TTC549 (cell line): ENCODE data around the gene TIGD6.

Experiments
- FAIRE-seq: peaks from 2 replicates; lab custom pipeline; 2012; peaks lifted over from hg19 to GRCh38; lab: Jason Lieb, UNC

The TIGD6 gene

DNA sequence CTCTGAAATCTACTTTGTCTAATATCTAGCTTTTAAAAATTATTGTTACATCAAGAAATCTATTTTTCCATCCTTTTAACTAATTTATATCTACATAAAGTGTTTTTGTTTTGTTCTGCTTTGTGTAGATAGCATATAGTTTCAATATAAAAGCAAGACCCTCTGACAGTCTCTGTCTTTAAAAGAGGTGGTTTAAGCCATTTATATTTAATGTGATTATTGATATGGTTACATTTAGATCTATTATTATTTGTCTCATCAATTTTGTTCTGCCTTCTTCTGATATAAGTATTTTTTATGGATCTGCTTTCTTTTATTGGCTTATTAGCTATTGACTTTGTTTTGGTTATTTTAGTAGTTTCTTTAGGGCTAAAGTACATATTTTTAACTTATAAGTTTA lies 16.1 kb upstream of the TIGD6 start:
- no peak for FAIRE-seq

DNA sequence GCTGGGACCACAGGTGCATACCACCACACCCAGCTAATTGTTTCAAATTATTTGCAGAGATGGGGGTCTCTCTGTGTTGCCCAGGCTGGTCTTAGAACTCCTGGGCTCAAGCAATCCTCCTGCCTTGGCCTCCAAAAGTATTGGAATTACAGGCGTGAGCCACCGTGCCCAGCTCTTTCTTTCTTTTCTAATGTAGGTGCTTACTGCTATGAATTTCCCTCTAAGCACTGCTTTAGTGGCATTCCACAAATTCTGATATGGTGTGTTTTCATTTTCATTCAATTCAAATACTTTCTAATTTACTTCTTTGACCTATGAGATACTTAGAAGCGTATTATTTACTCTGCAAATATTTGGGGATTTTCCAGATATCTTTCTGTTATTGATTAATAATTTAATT lies 15.0 kb upstream of the TIGD6 start:
- no peak for FAIRE-seq

DNA sequence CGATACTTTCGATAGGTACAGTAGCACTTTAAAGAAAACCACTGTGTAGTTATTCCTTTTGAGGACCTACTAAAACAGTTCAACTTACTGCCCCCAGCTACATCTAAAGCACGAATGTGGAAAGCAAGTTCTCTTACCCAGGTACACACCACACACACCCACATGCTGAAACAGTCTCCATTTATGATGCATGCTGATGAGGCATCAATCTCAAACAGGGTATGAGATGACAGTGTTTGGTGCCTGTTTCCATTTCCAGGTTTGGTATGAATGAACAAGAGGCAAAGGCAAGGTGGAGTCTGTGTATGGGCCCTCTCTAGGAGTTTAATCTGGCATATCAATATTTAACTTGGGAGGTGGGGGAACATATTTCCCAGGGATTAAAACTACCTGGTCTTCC lies 14.0 kb upstream of the TIGD6 start:
- no peak for FAIRE-seq

DNA sequence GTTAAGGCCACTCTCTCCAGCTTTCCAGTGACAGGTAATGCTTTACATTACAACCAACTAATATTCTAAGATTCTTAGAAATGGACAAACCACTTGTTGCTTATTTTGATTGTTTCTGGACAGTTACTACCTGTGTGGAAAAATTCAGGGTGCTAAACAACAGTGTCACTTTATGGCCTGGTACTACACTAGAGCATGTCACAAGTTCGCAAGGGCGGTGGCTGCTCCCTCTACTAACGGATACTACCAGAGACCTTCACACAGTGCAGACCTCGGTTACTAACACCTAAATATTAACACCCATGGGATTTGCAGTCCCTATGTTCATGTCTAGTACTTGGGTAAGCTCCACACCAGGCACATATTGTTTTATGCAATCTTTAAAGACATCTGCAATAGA lies 13.5 kb upstream of the TIGD6 start:
- no peak for FAIRE-seq

DNA sequence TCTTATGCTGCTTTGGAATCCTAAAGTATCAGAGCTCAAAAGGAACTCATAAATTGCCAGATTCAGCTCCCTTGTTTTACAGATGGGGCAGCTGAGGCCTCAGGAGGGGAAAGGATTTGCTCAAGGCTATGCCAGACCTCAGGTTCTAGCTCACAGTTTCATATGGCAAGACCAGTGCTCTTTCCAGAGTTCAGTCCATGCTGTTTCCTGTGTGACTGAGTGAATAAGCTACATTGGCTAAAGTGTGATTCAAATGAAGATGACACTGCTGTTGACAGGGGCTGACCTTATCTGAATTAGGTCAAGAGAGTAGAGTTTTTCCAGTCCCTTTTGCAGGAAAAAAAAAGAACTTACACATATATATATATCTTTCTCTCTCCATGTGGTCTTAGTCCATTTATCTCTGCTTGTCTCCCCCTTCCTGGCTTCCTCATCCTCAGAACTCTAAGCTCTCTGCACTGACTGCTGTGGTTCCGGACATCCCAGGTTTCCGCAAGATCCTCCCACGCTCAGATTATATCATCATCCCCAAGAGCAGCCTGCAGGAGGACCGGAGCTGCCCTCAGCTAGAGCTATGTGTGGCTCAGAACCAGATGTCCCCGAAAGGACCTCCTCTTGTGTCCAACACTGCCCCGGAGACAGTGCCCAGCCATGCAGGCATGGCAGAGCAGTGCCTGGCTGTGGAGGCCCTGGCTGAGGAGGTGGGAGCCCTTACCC lies 9.4 kb upstream of the TIGD6 start:
- no peak for FAIRE-seq

DNA sequence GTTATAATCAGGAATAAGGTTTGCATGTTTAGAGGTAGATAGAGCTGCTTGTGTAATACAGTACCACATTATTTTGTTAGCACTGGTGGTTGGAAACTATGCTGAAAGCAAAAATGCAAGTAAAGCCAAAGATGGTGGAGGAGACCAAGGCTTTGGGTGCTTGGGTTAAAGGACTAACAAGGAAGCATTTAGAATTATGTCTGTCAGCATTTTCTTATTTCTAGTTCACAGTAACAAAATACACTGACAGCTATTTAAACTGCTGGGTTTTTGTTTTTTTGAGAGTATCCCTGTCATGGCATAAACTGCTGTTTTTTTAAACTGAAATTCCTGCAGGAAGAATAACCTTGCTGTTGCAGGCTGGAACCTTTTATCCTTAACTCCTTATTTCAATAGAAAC lies 6.6 kb upstream of the TIGD6 start:
- FAIRE-seq = no peak

DNA sequence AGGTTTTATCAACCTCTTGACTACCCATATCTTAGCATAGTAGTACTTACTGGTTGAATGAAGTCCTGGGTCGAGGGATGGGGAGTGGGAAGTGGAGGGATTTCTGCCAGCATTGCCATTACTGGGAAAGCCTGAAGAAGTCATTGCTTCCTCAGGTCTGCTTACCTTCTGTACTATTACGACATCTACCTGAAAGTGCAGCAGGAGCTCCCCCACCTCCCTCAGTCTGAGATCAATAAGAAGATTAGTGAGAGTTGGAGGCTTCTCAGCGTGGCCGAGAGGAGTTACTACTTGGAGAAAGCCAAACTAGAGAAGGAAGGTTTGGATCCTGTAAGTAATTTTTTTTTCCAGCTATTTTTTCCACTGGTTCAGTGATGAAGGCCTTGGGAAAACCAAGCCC lies 5.9 kb upstream of the TIGD6 start:
- no peak for FAIRE-seq

DNA sequence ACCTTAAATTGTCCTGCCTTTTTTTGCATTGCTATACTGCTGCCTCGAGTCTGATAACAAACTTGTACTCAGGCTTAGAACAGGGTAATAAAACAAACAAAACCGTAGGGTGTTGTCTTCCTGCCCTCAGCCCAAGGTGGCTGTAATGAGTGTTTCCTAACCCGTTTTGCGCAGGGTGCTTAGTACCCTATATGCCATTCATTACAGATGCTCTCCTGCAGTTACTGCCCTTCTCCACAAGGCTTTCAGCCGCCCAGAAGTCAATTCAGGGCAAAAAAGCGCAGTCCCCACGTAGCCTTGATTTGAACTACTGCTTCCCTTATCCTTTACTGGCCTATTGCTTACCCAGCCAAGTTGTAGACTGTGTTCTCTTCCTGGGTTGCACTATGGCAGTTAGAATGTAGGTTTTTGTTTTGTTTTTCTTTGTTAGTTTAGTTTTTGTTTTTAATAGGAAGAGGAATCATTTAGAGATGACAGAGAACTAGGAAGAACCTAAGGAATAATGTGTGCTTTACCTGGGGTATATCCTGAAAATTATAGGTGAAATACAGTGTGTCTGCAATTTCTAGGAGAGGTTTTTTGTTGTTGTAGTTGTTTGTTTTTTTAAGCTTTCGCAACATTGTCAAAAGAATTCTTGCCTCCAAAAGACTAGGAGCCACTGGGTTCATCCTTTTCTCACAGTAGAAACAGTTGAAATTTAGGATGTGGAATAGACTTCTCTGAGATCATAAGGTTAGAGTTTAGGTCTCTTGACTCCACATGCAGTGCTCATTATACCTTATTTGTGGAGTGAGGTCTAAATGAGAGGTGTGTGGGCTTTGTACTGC lies 1.4 kb upstream of the TIGD6 start:
- no peak for FAIRE-seq

DNA sequence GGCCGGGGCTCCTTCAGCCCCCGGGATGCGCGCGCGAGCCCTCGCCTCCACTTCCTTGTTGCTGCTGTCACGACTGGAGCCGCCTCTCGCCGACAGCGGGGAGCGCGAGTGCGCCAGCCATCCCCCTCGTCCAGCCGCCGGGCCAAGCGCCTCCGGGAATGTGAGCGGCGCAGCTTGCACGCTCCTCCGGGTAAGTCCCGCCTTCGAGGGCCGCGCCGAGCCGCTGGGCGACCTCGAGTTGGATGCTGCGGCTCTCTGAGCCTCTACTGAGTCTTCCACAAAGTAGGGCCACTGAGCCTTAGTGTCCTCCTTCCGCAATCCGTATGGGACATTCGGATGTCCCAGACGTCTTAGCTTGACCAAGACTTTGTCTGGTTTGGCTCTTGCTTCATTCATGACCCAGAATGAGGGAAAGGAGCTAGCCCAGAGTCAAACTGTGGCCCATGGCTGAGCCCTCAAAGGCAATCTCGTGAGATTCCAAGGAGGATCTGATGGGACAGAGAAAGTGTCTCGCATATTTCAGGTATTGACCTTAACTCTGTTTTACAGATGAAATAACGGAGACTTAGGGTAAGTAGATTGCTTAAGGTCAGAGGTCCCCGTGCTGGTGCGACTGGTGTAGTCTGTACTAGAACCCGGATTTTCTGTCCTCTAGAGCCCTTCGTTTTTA lies 671 bp upstream of the TIGD6 start:
- FAIRE-seq = no peak

DNA sequence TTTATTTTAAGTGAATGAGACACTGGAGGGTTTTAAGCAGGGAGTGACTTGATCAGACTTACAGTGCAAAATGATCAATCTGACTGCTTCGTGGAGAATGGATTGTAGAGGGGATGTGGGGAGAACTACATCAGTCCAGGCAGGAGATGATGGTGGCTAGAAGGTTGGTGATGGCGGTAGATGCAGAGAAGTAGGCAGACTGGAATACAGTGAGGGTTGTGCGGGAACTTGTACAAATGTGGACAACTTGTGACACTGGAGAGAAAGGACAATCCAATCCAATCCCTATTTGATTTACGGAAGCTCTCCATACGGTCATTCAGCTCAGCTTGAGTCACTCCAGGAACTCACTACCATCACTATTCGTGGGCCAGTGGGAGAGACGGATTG lies 593 bp downstream of the TIGD6 start:
- no peak for FAIRE-seq

DNA sequence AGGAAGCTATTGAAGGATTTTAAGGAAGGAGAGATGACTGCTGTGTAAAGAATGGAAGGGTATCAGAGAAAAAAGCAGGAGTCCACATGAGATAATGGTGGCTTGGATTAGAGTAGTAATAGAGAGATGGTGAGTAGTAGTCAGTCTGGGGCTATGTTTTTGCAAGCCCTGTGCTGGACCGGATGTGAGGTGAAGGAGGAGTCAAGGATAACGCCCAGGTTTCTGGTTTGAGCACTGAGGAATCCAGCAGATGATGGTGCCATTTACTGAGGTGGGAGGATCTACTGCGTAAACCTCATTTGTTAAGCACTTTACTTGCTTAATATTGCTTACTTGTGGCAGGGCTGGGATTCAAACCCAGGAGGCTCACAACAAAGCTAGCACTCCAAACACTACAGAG lies 1.1 kb downstream of the TIGD6 start:
- no peak for FAIRE-seq

DNA sequence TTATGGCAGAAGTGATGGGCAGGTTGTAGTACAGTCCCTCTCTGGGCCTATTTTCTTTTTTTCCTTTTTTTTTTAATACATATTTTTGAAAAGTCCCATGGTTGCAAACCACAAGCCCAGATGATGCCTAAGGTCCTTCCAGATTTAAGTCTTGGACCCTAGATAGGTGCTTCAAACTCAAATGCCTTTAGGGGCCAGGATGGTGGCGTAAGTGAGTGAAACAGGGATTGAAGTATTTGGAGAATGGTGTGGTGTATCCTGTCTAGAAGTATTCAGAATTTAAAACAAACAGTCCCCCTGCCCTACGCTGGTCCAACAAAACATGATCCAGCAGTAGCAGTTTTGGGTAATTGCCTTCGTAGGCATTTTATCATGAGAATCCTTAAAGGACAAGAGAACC lies 2.2 kb downstream of the TIGD6 start:
- FAIRE-seq = no peak

DNA sequence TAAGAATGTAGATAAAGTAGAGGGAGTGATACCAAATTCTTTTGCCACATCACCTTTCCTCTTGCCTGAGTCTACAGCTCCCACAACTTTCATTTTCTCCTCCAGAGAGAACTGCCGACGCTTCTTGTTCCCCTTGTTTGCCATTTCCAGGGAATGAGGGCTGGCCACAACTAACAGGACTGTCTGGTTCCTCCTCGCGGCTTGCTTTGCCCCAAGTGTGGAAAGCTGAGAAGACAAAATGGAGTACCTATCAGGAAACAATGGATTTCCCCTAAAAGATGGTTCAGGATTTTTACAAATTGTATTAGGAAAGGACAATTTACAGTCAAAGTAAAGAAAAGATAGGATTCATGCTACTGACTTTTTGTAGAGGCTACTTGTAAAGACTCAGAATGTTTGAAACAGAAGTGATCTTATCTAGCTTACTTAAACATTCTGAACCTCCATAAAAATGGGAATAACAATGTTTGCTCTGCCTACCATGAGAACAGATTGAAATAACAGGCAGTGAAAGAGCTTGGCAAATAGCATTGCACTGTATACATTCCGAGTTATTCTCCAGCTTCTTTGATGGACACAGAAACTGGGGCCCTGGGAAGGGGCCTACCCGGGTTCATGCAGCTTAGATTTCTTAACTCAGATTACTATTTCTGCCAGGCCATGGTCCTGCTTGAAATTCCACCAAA lies 4.1 kb downstream of the TIGD6 start:
- no peak for FAIRE-seq

DNA sequence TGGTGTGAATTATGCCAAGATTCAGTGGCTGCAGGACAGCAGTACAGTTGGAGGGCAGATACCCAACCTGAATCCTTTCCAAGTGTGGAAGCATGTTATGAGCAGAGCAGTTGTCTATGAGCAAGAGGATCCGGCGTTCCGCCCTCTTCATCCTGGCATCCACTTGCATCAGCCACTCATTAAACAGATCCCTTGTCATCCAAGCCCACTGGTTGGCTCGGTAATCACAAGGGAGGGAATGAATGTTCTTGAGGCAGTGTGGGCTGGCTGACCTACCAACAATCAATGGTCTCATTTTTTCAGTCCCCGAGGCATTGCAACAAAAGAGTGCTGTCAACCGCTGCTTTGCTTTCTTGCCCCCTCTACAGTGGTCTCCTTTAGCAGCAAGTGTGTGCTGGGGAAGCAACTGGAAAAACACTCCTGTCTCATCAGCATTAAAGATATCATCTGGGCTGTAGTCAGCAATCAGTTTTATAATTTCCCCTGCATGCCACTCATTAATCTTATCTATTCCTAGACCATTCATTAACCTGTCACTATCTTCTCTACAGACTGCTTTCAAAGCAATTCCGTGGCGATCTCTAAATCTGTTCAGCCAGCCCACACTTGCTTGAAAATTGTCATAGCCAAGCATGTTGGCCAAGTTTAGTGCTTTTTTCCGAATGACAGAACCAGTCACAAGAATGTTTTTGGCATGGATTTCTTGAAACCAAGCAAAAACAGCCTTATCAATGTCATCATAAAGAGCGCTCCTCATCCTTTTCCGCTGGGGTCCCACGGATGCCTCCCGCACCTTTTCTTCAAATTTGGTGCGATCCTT lies 4.9 kb downstream of the TIGD6 start:
- no peak for FAIRE-seq

DNA sequence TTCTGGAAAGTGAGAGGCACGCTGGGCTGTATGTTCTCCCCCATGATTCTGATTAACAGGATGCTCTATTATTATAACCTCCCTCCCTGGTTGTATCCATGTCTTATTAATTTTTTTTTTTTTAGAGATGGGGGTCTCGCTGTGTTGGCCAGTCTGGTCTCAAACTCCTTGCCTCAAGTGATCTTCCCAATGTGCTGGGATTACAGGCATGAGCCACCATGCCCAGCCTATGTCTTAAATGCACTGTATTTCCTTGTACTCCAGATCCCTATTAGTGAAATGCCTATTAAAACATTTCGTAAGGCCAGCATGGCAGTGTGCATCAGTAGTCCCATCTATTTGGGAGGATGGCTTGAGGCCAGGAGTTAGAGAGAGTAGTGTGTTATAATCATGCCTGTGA lies 7.0 kb downstream of the TIGD6 start:
- no peak for FAIRE-seq

DNA sequence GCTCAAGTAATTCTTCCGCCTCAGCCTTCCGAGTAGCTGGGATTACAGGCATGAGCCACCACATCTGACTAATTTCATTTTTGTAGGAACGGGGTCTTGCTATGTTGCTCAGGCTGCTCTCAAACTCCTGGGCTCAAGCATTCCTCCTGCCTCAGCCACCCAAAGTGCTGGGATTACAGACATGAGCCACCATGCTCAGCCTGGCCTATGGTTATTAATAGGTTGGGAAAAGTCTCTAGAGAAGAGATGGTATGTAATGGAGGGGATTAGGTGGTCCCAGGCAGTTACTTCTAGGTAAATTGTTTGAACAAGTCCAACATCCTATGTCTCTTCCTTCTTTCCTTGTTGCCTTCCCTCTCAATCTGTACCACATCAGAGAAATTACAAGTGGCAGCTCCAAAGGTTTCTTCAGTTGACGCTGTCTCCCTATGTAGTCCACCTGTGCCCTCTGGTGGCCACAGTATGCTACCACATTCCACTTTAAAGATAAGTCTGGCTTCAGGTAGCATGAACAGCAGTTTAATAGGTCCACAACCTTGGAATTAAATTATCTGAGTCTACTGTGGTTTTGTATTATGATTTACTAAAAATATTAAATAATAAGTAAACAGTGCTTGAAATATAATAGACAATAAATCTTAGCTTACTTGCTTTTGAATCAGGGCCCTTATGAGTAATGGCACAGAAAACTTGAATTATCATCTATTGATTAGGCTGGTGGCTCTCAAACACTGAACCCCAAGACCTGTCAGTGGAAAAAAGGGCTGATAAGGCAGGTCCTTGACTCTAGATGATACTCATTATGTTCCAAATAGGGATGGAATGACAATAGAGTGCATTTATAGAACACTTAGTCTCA lies 9.7 kb downstream of the TIGD6 start:
- peak; percentile 83 for FAIRE-seq

DNA sequence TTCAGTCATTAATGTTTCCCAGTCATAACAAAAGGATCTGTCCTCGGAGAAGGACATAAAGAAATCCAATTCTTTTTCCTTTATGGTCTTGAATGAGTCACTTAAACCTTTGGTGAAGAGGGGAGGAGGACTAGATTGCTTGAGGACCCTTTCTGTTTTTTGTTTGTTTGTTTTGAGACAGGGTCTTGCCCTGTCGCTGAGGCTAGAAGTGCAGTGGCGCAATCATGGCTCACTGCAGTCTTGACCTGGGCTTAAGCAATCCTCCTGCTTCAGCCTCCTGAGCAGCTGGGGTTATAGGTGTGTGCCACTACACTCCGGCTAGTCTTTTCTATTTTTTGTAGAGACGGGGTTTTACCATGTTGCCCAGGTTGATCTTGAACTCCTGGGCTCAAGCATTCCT lies 12.3 kb downstream of the TIGD6 start:
- FAIRE-seq = no peak

DNA sequence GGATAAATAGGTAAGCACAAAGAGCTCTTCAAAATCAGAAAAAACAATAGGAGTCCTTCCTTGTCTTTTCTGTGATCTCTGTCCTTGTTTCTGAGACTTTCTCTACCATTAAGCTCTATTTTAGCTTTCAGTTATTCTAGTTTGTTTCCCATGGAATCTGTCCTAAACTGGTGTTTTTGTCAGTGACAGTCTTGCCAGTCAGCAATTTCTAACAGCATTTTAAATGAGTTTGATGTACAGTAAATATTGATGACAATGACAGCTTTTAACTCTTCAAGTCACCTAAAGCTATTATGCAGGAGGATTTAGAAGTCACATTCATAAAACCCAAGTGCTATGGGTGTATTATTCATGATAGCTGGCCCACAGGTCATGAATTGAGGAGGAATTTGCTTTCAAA lies 17.9 kb downstream of the TIGD6 start:
- FAIRE-seq = no peak

DNA sequence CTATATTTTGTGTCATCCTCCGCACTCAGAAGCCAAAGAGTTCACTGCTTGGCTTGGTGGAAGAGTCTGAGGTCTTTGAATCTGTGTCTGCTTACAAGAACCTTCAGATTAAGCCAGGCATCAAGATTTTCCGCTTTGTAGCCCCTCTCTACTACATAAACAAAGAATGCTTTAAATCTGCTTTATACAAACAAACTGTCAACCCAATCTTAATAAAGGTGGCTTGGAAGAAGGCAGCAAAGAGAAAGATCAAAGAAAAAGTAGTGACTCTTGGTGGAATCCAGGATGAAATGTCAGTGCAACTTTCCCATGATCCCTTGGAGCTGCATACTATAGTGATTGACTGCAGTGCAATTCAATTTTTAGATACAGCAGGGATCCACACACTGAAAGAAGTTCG lies 19.2 kb downstream of the TIGD6 start:
- FAIRE-seq = no peak

DNA sequence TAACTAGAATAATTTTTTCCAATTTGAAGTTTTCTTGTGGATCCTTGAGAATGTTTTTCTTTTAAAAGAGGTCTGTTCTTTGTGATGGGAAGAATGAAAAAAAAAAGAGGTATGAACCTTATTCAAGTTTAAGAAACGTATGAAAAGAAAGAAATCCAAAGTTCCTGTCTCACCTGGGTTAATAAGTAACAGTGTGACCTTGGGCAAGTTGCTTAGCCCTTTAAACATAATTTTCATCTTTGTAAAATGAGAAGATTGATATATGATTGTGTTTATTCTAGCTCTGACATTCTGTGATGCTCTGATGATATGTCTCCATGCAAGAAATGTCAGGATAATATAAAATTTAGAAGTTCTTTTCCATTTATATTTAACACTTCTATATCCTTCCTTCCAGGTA lies 20.6 kb downstream of the TIGD6 start:
- FAIRE-seq = no peak

DNA sequence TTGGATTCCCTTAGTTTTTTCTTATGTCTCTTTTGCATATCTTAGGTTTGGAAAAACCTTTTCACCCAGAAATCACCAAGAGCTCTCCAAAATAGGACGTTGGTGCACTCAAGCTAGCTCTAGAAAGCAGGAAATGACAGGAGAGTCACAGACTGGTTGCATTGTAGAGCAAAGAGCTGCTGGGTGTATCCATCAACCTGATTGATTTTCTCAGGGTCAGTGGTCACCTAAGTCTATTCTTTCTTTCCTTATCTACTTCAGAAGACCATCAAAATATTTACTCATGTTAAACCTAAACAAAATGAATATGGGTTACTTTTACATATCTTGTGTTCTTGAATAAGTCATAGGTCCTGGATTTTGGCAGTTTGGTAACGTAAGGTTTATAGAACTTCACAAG lies 25.0 kb downstream of the TIGD6 start:
- no peak for FAIRE-seq
